Kidney tubule cell (primary cell): ENCODE measurements around the gene LYST.
"Not testable (repeated sequence)": the region's sequence is repeated elsewhere in the genome, so short reads cannot be mapped to it uniquely, and the experiment has no call there.

ENCODE experiments used
- DNase-seq: peaks from one replicate; pipeline ENCODE4 v3.0.0-alpha.2; 2018; ENCODE audit warnings: low spot score

LYST gene

DNA sequence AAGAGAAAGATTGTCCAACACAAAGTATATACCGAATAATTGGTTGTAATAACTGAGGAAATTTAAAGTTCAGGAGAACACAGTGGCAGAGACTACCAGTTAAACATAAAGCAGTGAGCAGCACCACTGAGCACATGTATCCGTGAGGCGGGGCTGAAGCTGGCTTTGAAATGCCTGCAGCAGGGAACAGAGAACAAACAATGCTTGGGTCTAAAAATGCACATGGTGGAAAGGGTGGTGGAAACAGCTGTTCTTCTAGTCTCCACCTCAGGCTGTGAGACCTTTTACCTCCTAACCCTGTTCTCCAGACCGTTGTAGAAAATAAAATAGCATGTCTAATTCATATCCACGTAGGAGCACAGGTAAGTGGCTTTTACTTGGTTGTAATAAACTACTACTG, 209.4 kb downstream of the LYST start:
- no peak for DNase-seq

DNA sequence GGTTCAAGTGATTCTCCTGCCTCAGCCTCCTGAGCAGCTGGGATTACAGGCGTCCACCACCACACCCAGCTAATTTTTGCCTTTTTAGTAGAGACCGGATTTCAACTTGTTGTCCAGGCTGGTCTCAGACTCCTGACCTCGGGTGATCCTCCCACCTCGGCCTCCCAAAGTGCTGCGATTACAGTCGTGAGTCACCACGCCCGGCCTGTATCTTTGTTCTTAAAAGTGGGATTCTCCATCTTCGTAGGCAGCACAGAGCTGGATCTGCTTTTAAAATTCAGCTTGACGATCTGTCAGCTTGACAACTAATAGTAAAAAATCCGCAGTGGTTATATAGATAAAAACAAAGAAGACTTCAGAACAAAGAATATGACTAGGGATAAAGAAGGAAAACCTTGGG, 214.3 kb downstream of the LYST start:
- no peak for DNase-seq

- no peak for DNase-seq
Measured at GRCh38 chr1:235651170-235651806, 215.4 kb downstream of the LYST start.

- no peak for DNase-seq
Measured at GRCh38 chr1:235650341-235651169, 216.2 kb downstream of the LYST start.

GRCh38 chr1:235649368-235650163, 217.1 kb downstream of the LYST start, which contains the start of gene GNG4:
Gene GNG4 (minus strand): TSS chr1:235649784. CDS start chr1:235583838, 65,946 bp downstream.
- no peak for DNase-seq

GRCh38 chr1:235648954-235649367, 217.7 kb downstream of the LYST start:
- peak; percentile 61 for DNase-seq

DNA sequence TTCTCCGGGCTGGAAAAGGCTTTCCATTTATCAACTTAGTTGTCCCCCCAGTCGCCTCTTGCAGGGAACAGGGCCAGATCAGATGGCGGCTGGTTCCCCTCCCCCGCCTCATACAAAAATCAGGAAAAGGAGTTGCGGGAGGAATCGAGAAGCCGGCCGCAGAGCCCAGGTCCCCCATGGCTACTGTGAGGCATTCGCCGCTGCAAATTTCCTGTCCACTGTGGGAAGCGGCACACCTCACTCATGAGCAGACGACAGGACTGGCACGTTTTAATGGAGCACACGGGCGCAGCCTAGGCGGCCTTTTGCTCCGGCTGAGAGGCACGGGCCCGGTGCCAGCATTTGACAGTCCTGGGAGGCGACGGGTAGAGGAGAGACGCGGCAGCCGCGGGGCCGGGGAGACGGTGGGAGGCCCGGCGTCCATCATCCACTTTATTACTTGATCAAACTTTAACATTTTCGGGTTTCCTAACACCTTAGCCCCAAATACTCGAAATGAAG, 218.2 kb downstream of the LYST start:
- peak; percentile 12 for DNase-seq

GRCh38 chr1:235647537-235647936, 219.2 kb downstream of the LYST start:
- DNase-seq: not testable (repeated sequence)

- DNase-seq: no peak
Measured at GRCh38 chr1:235646463-235646862, 220.2 kb downstream of the LYST start.

GRCh38 chr1:235644693-235645305, 221.9 kb downstream of the LYST start:
- no peak for DNase-seq

DNA sequence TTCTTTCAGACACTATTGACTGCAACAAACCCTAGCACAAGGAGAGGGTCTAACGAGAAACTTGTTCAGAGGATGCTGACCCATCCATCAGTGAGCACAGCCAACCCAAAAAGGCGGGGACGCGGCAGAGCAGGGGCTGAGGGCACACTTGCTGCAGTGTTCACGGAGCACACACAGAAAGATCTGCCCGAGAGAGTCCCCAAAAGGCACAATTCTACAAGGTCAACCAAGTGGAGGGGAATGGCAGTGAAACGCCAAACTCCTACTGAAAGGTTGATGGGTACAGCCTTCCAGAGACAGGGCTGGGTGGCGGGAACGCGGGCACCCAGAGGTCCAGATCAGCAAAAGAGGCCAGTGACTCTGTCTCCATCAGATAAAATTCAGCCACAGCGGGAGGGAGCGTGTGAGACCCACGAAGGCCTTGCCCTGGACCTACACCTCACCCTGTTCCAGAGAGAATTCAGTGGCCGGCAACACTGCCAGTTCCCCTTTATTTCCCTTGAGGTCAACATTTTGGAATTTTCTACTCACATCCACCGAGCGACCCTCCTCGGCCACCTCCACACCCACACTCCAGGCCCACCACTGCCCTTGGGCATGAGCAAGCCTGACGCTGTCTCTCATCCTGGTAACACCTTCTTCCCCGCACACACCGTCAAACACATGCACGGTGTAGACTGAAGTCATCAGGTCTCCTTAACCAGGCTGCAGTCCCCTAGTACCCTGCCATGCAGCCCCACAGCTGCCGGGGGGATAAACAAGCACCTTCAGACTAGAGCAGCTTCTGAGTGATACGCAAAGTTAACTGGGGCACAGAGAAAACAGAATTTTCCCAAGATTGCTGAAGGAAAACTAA, 222.6 kb downstream of the LYST start:
- no peak for DNase-seq

DNA sequence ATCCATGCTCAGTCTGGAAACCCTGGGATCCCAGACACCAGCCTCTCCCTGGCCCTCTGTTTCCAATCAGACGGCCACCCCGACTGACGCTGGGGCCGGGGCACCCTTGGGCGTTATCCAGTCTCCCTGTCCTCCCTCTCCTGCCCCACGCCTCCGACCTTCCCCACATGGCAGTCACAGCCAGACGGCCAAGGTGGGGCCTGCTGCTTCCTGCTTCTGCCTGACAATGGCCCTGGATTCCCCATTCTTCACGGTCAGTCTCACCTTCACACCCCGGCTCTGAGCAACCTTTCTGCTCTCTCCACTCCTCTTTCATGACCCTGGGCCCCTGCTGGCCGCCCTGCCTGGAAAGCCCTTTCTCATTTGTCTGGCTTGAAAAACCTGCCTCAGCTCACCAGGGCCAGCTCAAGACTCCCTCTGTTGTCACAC, 223.7 kb downstream of the LYST start:
- DNase-seq: no peak

DNA sequence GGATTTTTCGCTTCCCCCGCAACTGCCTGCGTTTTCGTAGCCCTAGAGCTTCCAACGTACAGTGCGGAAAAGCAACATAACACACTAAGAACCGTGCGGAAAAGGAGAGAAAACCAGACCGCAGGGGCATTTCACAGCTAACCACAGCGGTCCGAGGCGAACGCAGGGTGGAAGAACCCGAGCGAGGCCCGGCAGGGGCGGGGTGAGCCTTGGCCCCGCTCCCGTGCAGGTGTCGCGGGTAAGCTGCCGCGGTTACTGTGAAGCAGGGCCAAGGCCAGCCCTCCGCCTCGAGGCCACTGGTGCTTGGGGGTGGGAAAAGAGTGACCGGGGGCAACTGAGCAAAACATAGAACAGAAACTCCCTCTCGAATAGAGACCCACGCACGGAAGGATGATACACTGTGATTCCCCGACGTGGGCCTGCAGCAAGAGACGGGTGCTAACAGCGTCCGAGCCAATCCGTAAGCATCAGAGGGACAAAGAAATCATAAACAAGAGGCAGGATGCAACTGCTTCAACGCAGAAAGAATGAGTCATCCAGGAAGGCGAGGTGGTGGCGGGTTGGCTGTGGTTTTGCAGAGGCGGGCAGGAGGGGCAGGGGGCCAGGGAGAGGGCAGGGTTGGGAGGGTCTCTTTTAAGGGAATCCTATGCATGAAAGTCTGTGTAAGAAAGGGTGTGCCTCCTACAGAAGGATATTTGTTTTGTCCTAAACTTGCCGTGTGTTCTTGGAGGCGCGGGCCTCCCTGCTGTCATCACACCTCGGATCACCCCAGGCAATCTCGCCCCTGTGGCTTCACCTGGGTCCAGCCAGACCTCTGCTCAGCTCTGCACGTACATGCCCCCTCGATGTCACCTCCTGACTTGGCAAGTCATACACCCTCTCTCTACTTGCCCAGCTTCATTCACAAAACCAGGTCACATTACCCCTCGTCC, 224.4 kb downstream of the LYST start:
- no peak for DNase-seq

GRCh38 chr1:235640580-235640979, 226.1 kb downstream of the LYST start:
- no peak for DNase-seq

GRCh38 chr1:235639226-235640205, 227.2 kb downstream of the LYST start:
- no peak for DNase-seq

GRCh38 chr1:235638612-235639011, 228.1 kb downstream of the LYST start:
- not testable (repeated sequence) for DNase-seq

DNA sequence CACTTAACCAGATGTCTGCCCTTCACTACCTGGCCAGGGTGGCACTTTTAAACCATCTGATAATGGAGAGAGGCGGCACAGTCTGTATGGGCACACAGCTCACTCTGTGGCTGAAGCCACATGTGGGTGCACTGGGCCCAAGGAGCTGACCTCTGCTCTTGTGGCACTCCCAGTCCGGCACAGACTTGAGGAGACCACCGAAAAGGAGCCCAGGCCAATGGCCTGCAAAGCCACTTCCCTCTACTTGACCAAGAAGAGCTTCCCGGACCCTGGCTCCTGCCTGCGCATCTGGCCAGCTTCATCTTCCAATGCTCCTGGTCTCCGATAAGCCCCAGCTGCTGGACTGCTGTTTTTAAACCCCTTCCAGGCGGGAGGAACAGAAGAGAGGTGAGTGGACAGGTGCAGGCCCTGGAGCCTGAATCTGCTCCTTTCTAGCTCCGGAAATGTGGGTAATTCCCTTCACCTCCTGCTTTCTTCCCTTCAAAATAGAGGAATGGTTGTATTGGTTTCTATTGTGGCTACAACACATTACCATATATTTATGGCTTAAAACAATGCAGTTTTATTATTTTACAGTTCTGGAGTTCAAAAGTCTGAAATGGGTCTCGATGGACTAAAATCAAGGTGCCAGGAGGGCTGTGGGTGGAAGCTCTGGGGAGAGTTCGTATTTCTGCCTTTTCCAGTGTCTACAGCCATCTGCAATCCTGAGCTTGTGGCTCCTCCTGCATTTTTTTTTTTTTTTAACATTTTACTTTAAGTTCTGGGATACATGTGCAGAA, 228.8 kb downstream of the LYST start:
- no peak for DNase-seq
